GM12873 (cell line): Measurements from ENCODE around the gene TRERF1.

Experiments used
- TF ChIP-seq, protein P1 (sequence below): IDR thresholded peaks from 2 replicates; pipeline ENCODE4 v1.5.1; 2012; ENCODE audit warnings: low read depth, mild to moderate bottlenecking, moderate library complexity, low read length, control low read depth; ENCODE audit not compliant: insufficient read depth; ENCODE audit errors: missing control alignments

Gene TRERF1

DNA sequence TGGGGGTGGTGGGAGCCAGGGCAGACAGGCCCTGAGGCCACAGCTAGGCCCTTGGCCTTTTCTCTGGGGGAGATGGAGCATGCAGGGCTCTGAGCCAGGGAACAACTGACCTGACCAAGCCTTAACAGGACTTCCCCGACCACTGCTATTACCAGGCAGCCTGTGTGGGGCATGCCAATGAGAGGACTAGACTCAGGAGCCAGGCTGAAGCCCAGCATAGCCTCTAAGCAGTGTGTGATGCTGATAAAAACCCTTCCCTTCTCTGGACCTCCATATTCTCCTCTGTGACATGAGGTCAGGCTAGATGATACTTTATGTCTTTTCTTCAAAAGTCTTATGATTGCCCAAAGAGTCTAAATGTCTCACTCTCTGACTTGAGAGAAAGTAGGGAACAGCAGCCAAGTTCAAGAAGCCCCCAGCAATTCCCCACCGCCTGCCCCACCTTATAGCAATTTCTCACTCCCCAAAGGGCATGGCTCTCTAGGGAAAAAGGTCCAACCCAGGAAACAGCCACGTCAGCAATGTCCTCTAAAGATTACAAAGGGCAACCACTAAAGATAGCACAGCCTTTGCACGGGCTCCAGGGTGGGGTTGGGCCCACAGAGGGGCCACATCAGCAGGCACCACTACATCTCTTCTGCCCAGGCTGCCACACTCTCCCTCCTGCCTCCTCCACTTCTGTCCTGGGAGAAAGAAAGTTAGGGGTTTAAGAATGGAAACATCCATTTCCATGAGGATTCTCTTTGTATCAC is 71.3 kb downstream of the TRERF1 start:
- TF ChIP-seq, protein P1, sequence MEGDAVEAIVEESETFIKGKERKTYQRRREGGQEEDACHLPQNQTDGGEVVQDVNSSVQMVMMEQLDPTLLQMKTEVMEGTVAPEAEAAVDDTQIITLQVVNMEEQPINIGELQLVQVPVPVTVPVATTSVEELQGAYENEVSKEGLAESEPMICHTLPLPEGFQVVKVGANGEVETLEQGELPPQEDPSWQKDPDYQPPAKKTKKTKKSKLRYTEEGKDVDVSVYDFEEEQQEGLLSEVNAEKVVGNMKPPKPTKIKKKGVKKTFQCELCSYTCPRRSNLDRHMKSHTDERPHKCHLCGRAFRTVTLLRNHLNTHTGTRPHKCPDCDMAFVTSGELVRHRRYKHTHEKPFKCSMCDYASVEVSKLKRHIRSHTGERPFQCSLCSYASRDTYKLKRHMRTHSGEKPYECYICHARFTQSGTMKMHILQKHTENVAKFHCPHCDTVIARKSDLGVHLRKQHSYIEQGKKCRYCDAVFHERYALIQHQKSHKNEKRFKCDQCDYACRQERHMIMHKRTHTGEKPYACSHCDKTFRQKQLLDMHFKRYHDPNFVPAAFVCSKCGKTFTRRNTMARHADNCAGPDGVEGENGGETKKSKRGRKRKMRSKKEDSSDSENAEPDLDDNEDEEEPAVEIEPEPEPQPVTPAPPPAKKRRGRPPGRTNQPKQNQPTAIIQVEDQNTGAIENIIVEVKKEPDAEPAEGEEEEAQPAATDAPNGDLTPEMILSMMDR, result no peak

DNA sequence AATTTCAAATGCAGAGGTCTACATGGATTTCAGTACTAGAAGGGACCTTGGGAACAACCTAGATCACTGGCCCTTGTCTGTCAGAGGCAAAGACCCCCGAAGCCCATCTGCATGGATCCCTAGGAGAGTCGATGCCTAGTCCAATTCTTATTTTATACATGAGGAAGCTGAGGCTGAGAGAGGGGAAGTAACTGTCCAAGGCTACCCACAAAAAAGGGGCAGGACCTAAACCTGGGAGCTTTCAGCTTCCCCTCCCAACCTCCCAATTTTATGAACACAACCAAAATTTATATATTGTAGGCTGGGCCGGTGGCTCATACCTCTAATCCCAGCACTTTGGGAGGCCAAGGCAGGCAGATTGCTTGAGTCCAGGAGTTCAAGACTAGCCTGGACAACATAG is 73.2 kb downstream of the TRERF1 start:
- TF ChIP-seq, protein P1, result no peak

DNA sequence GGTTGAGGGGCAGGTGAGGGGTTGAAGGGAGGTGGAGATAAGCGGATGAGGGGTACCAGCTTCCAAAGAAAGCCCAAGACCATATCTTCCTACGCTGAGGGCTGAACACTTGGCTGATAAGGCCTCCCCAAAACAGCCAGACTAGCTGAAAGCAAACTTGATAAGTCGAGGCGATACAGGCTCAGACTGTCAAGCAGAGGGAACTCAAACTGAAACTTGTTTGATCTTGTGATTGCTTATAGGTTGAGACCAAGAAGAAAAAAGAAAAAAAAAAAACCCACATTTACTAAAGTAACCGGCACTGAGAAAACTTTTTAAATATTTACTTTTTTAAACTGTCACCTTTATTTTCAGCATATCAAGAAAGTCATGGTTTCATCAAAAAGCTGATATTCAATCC is 73.6 kb downstream of the TRERF1 start:
- TF ChIP-seq, protein P1, result no peak

DNA sequence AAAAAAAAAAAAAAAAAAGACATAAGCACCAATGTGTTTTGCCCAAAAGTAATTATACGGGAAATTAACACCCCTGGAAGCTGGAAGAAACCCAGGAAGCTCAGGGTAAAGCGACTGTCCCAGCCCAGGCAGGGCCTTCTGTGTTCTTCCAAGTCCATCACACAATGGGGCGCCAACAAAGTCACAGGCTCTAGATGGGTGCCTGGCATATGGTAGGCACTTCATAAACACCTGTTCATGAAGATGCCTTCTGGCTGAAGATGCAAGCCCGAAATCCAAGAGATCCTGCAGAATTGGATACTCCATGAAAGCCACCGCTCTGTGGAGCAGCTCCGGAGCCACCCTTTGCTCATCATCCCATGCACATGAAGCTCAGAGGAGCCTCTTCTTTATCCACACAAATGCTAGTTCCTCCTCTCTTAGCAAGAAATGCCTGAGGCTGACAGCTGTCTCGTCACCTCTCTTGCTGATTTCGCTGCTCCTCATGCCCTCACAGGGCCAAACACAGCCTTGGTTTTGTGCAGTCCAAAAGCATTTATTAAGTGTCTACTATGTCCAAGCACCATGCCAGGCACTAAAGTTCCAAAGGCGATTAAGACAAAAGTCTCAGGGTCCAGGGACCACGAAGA is 76.6 kb downstream of the TRERF1 start:
- TF ChIP-seq, protein P1, result no peak

DNA sequence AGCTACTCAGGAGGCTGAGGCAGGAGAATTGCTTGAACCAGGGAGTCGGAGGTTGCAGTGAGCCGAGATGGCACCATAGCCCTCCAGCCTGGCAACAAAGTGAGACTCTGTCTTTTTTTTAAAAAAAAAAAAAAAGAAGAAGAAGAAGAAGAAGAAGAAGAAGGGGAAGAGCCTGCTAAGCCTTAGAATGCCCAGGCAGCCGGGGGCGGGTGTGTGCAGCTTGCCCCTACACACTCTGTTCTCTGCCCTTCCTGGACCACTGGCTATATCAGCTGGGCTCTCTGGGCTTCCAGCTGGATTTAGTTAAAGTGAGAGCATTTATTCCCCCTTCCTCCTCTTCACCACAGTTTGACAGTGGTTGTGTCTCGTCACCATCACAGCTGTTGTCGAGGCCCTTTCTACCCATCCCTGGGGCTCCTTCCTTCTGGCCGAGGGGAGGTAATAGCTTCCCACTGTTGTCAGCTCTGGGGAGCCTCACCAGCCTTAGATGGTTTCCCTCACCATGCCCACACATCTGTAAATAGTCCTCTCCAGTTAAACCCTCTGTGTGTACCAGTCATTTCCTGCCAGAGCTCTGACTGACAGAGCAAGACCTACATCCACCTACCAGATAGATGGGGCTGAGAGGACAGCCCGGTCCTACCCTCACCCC is 77.6 kb downstream of the TRERF1 start:
- TF ChIP-seq, protein P1, result no peak

DNA sequence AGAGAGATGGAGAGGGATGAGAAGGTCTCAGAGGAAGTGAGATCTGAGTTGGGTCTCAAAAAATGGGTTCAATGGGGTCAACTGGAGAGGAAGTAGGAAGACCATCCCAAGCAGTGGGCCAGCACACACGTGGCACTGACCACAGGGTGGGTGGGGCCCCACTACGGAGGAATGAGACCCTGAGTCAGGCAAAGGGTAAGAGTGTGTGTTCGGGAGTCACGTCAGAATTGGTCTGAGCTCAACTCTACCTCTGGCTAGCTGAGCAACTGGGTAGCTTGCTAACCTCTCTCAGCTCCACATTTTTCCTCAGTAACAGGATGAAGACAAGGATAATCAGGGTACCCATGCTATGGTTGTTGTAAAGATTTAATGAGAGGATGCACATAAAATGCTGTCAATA is 79.0 kb downstream of the TRERF1 start:
- TF ChIP-seq, protein P1, result no peak

DNA sequence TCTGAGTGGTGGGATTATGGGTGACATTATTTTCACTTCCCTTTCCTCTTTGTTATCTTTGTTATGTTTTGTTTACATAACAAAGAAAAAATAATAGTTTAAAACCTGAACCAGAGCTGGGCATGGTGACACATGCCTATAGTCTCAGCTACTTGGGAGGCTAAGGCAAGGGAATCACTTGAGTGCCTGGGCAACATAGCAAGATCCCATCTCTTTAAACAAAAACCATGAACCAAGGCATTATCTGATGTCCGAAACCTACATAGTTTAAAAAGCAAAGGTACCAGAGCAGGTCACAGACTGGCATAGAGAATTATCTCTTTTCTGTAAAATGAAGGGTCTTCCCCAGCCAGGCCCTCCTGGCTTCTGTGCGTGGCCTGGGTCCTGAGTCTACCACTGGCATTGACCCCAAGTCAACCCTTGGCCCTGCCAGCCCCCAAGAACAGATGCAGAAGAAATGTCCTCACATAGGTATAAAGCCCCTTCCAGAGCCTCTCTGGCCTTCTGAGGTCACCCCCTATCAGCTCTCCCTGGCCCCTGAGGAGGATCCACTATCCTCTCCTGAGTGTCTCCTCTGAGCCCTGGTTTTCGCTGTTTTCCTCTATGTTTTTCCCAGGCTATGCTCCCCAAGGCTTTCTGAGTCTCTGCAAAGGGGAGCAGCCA is 81.3 kb downstream of the TRERF1 start:
- TF ChIP-seq, protein P1, result no peak
